Left cardiac atrium (tissue), 4 donors: ENCODE measurements around the gene MEOX1. TPM values are rescaled to one million over a fixed set of nuclear protein-coding genes. Genes with fewer than 3 reads are reported as not detected.

Source experiments
- ATAC-seq, 2 donors: fragments of 200-7000 bp; cut with Tn5 transposase; one replicate each; pipeline ENCODE4 v1.9.1; 2020; ENCODE audit warnings: mild to moderate bottlenecking in 2 of 2, moderate library complexity in 2 of 2
- DNase-seq: peaks from one replicate; pipeline ENCODE4 v3.0.0-alpha.2; 2020
- intact Hi-C, 2 donors: fragments of 100-400 bp; cut with DNase I; formaldehyde crosslinking; loops; one replicate each; pipeline versions ENCODE4 v1.14.1 to v1.15.1; 2022 to 2023
- long read RNA-seq: library from polyadenylated mRNA; unstranded; transcript quantifications from one replicate; pipeline ENCODE4 v2.0.0, GENCODE V29; 2021
- total RNA-seq, 2 donors: library from RNA; stranded (reverse); fragmentation: NEBNext Ultra II Directional; extraction: Animal tissue kit (Norgen Biotek cat#: 25700); gene quantifications; one replicate each; pipeline ENCODE4 v1.2.1, GENCODE V29; 2021
- donor health status: DM: no; HTN: yes; CAD: no.
- donor health status: DM: no; HTN: yes; CAD: no; lungs with severe emphysema.
- donor health status: DM: yes; HTN: yes; CAD: no.
- donor health status: Dilated cardiomyopathy.

Gene MEOX1
- 10 to 100 TPM in 1 of 2 donors, 1 to 10 TPM in 1; 9.4 to 25.6 TPM for total RNA-seq
- long read RNA-seq, transcript MEOX1-201 (3 exons, 2,707 nt): major isoform, 14 of 27 reads
- long read RNA-seq, partial matches to known transcripts: 12 of 27 reads
- long read RNA-seq, other reads (novel, unspliced or antisense): 1 of 27 reads

DNA sequence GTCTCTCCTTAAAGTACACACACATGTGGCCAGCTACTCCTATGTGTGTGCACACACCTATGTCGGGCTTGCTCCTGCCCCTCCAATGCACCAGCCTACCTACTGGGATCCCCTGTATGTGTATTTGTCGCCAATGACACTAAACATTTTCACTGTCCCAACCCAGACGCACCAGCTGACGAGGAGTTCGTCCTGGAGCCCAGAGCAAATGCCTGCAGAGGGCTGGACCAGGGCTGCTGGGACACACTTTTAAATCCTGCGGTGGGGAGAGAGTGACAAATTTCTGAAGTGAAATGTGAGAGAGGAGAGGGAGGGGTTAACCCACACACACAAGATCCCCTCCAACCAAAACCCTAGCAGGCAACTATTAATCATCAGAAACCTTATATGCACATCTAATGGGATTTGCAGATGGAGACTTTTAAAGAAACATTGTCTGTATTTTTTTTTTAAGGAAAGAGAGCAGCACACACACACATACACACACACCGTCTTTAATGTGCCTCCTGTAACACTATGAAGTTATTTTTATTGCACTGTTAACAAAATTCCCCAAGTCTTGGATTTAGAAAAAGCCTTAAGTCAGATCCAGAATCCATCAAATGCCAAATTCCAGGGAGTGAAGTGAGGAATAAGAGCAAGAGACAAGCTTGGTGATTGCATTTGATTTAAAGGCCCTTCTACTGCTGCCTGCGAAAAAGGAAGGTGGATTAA, at the start of gene MEOX1:
TSS of gene MEOX1 (minus strand) at position 224 of the 714 bp plus-strand sequence. CDS start 388 bp downstream, outside the sequence.
- intact Hi-C loops: no loop called here
- DNase-seq (no peak), ATAC-seq (peak; percentile 34 to 74)

DNA sequence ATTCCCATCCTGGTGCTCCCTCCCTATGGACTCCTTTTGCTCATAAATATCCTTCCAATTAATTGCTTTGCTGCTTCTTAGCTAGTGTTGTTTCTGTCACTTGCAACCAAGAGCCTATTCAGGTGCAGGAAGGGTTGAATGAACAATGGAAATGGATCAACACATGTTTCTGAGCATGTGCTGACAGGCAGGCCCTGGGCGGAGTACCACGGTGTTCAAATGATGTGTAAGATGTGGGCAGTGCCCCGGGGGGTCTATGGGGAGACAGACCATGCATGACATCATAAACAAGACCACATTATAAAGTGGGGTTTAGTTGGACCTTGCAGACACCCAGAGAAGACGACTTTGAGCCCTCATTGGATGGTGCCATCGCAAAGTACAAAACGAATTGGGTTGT, 48.4 kb upstream of the MEOX1 start:
- intact Hi-C loops: no loop called here
- DNase-seq (no peak), ATAC-seq (no peak)

DNA sequence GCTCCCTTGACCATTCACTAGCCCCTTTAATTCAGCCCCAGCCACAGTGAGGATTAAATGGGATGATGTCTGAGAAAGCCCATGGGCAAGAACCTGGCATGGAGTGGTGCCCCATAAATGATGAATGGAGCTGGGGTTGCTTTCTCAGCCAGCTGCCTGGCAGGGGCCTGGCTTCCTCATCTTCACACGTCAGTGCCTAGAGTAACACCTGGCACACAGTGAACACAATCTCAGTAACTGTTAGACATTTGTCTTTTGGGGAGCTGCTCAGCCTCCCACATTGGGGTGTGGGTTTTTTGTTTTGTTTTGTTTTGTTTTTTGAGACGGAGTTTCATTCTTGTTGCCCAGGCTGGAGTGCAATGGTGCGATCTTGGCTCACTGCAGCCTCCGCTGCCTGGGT, 47.5 kb upstream of the MEOX1 start:
- DNase-seq (no peak), ATAC-seq (no peak)
- intact Hi-C loops: no loop called here

DNA sequence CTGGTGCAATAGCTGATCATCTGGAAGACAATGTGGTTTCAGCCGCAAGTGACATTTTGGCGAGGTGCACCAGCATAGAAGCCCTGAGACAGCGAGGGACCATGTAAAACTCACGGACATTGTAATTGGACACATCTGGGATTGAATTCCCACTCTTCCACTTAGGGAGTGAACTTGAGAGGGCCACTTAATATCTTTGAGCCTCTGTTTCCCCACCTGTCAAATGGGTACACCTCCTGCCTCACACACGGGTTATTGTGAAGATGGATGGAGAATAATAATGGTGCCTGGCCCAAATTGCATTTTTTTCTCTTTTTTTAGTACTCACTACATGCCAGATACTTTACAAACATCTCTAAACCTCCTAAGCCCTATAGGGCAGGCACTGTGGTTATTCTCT, 45.5 kb upstream of the MEOX1 start:
- DNase-seq (no peak), ATAC-seq (no peak)
- intact Hi-C loops: no loop called here

DNA sequence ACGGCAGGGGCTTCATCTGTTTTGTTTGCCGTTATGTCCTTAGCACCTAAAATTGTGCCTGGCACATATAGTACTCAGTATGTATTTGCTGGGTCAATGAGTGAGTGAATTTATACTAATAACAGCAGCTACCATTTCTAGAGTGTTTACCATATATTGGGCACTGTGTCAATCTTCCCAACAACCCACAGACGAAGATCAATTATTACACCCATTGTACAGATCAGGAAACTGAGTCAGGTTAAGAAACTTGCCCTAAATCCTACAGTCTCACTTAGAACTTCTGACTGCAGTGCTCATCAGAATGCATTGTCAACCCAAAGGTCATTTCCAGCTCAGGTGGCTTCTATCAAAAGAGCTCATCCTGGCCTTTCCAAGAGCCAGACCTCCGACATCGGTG, 44.5 kb upstream of the MEOX1 start:
- intact Hi-C loops: no loop called here
- ATAC-seq (no peak), DNase-seq (no peak)

DNA sequence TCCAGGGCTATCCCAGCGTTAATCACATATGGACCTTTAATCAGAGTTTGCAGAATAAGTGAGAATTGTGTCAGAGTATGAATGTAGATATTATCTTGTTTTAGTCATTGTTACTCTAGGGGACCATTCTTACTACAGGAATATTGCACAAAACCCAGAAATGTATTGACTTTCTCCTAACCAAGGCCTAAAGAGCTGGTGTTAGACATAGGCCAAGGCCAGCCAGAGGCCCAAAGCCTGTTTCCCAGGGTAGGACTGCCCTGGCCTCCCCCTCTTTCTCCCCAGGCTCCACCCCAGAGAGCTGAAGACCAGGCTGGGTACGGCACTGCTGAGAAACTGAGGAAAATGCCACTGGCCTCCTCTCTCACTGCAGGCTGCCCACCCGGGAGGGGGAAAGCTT, 41.9 kb upstream of the MEOX1 start:
- intact Hi-C loops: no loop called here
- no peak for DNase-seq
- ATAC-seq: no peak

DNA sequence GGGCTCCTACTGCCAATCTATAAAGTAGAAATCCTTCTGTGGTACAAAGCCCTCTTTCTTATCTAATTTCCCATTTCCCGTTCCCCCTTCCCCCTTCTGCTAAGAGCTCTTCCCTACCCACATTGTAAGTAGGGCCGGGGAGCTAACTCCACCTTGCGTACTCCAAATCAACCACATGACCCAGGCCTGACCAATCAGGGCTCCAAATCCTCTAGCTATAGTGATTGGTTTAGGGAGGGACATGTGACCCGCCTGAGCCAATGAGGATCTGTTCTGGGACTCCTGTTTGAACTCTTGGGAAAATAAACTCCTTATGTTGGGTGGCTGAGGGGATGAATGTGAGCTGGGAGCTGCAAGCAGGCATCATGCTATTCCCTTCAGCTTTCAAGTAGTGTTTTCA, 40.9 kb upstream of the MEOX1 start:
- intact Hi-C loops: no loop called here
- no peak for DNase-seq

DNA sequence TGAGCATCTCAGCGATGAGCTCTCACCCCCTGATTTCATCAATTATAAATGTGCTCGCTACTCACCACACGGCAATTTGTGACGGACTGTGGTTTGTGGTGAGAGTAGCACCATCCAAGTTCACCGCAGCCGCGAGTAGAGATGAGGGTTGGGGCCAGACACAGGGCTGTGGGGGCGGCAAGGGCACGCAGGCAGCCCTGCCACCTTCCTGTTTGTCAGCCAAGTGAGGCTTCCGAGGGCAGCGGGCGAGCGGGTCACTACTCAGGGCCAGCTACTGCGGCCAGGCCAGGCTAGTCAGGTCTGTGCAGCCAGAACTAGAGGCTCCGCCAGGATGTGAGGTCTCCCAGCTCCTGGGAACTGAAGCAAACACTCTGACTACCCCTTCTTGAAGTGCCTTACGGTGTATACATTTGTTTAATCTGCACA, 39.6 kb upstream of the MEOX1 start:
- DNase-seq (no peak), ATAC-seq (no peak)
- intact Hi-C loops: no loop called here

More for the DNA sequence above, 40.9 kb upstream of the MEOX1 start:
- no peak for ATAC-seq

DNA sequence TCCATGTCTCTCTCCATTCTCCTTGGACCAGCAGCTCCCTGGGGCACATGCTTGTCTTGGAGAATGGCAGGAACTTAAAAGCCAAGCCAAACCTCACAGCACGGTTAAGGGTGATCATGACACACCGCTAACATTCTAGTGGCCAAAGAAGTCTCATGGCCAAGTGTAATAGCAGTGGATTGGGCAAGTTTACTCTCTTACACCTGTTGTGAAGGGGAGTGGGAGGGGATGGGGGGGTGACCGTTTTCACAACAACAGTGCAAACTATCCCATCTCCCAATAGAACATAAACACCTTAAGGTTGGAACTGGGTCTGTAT, 37.7 kb upstream of the MEOX1 start:
- intact Hi-C loops: loop anchor here in 1 of 2 donors (10.0 kb wide), 1 partner anchor 145 kb away; the partner anchor contains the start of gene CD300LG
- ATAC-seq: no peak
- no peak for DNase-seq

DNA sequence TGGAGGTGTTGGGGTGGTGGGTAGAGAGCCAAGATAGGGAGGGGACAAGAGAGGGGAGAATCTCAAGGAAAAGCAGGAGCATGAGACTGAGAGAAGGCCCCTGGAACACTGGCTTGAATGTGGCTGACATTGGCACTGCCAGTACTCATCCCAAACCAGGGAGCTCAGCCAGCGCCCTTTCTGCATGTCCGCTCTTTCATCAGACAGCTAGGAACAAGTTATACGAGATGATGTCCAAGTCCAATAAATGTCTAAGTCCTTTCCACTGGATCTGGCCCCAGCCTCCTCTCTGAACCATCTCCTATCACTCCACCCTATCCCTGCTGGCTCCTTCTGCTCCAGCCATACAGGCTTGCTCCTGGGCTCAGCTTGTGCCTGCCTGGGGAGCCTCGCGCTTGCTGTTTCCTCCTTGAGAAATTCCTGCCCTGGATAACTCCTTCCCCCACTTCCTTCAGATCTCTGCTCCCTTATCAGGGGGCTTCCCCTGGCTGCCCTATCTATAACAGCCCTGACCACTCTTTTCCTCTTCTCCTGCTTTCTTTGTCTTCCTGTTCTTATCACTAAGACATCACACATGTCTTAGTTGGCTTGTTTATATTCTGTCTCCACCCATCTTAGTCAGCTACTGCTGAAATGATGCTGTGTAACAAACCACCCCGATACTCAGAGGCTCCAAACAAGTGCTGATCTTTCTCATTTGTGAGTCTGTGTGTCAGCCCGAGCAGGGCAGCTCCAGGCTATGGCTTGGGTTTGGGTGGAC, 37.1 kb upstream of the MEOX1 start:
- DNase-seq (no peak), ATAC-seq (no peak)
- intact Hi-C loops: loop anchor here in 1 of 2 donors (10.0 kb wide), 1 partner anchor 146 kb away; the partner anchor contains the start of gene CD300LG

DNA sequence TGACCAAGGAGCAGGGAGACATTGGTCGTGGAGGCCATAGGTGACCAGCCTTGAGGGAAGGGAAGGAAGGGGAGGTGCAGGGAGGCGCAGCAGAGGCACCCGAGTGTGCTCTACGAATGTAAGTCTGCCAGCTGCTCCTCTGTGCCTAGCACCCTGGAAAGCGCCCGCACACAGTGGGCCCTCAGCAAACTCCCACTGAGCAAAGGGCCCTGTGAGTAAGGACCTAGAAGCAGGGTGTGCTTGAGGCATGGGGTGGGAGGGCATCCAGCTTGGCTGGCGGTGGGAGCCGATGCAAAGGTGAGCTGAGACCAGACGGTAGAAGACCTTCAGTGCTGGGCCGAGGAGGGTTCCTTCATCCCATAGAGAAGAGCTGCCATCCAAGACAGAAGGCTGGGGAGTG, 36.2 kb upstream of the MEOX1 start:
- ATAC-seq (no peak), DNase-seq (no peak)
- intact Hi-C loops: loop anchor here in 1 of 2 donors (10.0 kb wide), 1 partner anchor 147 kb away; the partner anchor contains the start of gene CD300LG

DNA sequence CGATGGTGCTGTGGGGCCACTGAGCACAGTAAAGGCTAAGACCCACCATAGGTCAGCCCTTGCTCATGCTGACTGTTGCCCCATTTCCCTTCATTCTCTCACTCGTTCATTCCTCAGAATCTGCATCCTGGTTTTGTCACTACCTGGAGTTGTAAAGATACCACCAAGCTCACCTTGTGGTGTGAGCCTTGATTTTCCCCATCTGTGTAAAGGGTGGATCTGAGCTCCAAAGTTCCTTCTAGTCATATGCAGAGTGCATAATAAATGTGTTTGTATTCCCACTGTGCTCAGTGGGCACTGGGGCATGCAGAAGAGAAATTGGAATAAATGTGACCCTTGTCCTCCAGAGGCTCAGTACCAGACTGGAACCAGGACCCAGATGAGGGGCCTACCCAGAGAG, 35.2 kb upstream of the MEOX1 start:
- ATAC-seq (no peak), DNase-seq (no peak)
- intact Hi-C loops: loop anchor here in 1 of 2 donors (10.0 kb wide), 1 partner anchor 148 kb away; the partner anchor contains the start of gene CD300LG

DNA sequence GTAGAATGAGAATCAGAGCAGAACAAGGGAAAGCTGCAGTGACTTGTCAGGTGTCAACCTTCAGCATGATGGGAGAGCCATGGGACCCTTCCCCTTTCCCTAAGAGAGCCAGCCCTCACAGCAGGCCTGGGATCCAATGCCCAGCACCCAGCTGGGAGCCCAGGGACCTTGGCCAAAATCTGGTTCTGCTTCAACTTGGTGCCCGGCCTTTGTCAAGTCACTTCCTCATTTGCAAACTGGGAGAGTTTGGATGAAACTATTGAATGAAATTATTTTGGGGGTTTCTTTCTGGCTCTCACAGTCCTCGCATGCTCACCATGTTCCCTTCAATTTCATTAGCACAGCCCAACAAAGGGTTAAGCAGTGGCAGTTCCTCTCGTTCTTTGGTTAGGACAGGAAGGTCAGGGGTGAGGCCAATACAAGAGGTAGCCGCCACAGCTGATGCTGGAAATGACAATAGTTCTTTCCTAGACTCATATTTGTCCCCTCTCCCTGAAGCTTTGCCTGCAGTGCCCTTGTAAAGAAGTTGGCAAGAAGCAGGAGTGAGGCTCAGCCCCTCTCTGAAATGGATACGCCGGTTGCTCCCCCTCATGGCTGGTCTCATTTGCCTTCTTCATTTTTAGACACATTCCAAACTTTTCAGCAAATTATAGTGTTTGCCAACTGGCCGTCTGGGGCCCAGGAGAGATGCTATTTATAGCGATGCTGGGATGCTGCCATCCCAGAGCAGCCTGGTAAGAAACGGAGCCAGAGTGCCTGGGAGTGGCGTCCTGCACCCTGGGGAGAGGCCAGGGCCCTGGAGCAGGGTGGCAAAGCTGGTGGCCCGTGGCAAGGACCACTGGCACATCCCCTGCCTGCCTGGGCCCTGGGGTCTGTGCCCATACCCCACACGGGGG, 34.5 kb upstream of the MEOX1 start:
- DNase-seq: peak; percentile 37
- ATAC-seq: peak; percentile 63 to 86
- intact Hi-C loops: loop anchor here (2.0 to 10.0 kb wide), 2 partner anchors 63 to 149 kb away; partner anchors contain the start of genes CD300LG (in 1 of the 2) and SOST (in 1 of the 2)

DNA sequence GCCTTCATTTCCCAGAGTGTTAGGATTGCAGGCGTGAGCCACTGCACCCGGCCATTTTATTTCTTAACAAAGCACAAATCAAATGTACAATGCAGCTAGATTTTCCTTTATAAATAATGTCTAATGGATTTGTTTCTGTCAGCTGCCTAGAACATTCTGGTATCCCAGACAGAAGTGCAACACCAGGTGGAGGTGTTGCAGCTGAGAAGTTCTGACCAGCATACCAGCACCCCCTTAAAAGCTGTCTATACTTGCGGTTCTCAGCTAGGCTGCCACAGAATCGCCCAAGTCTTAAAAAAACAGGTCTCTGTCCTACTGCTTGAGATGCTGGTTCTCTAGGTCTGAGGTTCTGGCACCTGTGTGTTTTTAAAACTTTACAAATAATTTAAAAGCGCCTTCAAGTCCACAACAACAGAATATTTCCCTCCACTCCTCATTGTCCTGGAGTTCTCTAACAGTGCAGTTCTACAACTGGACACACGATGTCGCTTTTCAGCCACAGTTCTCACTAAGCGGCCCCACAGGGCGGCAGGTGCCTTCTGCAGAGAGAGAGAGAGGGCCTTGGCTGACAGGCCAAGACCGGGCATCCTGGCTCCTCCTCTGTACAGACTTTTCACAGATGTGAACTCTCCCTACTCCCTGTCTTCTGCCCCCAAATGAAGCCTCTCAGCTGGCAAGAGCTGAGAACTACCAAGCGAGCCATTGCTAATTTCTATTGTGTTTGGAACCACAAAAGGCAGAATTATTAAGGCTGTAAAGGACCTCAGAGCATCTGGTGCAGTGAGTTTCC, 32.6 kb upstream of the MEOX1 start:
- DNase-seq (peak; percentile 73), ATAC-seq (peak; percentile 81 to 83)
- intact Hi-C loops: loop anchor here (1.0 to 10.0 kb wide), 3 partner anchors 65 to 151 kb away; partner anchors contain the start of genes CD300LG (in 1 of the 2) and SOST (in 1 of the 2)

DNA sequence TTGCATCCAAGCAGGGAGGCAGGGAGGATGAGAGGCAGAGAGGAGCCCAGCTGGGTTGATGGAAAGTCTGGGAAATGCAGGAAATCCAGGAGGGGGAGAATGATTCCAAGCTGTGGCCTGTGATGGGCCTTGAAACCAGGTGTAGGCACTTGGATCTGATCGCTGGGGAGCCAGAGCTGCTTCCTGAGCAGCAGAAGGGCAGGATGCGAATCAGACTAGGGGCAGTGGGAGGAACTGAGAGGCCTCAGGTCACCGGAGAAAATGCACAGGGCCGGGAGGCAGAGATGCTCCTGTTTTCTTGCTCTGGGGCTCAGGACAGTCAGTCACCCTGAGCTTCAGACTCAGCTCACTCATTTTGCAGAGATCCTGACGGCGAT, 29.6 kb upstream of the MEOX1 start:
- ATAC-seq (no peak), DNase-seq (no peak)
- intact Hi-C loops: loop anchor here in 1 of 2 donors (10.0 kb wide), 1 partner anchor 153 kb away; the partner anchor contains the start of gene CD300LG

DNA sequence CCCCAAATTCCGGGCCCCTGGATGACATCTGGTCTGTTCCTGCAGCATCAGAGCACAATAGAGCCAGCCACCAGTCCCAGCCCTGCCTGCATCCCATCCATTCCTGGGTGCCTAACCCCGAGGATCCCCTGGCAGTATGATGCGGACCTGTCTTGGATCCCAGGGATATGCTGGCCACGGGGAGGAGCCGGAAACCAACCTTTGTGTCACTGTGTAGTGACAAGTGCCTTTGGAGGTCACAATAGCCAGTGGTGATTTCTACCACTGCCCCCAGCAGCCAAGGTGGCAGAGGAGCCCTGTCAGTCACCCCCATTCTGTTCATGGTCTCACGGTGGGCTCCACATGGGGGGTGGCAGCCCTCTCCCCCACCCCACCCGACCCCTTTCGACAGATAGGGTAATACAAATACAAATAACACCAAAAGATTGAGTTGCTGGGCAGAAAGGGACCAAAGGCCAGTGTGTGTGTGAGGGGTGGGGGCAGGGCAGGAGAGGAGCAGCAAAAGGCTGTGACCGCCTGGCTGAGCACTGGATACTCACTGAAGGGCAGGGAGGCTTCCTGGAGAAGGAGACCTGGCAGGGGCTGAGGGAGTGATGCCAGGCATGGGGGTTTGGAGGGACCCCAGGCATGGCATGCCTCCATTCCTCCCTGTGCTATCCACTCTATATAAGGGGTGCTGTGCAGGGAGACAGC, 29.0 kb upstream of the MEOX1 start:
- ATAC-seq (no peak), DNase-seq (no peak)
- intact Hi-C loops: loop anchor here in 1 of 2 donors (10.0 kb wide), 1 partner anchor 154 kb away; the partner anchor contains the start of gene CD300LG

DNA sequence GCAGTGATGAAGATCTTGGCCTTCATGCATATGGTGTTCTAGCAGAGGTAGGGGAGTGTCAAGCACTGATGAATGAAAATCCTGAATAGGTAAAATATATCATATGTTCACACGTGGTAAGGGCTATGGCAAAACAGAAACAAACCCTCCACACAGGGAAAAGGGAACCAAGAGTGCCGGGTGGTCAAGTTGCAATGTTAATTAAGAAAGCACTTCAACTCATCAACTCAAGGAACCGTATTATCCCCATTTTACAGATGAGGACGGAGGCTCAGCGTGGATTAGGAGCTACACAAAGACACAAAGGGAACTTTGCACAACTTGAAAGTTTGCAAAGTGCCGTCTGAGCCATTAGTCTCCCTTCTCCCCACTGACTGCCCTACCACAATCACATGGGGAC, 28.1 kb upstream of the MEOX1 start:
- intact Hi-C loops: loop anchor here in 1 of 2 donors (10.0 kb wide), 1 partner anchor 155 kb away; the partner anchor contains the start of gene CD300LG
- DNase-seq (no peak), ATAC-seq (no peak)
